Lung (tissue), 12 donors: ENCODE measurements around the gene SPPL2B. TPM values are rescaled to one million over a fixed set of nuclear protein-coding genes. Genes with fewer than 3 reads are reported as not detected.

Experiments used
- ATAC-seq: fragments of 200-7000 bp; cut with Tn5 transposase; one replicate; pipeline ENCODE4 v1.9.1; 2020; ENCODE audit warnings: moderate number of reproducible peaks; ENCODE audit not compliant: insufficient read depth, low FRiP score
- DNase-seq, 3 donors: peaks; one replicate each; pipeline ENCODE4 v3.0.0-alpha.2; 2013 to 2017
- H3K27ac ChIP-seq, 2 donors: one replicate each; pipeline ENCODE4 v1.5.1; 2013; ENCODE audit warnings: mild to moderate bottlenecking in 2 of 2, moderate library complexity in 2 of 2, control low read depth in 1 of 2, inconsistent platforms in 1 of 2, low read depth in 1 of 2, low read length in 1 of 2
- H3K27me3 ChIP-seq, 3 donors: one replicate each; pipeline ENCODE4 v1.5.1; 2013; ENCODE audit warnings: low read length in 2 of 3; ENCODE audit not compliant: control insufficient read depth in 3 of 3, insufficient read depth in 3 of 3
- H3K36me3 ChIP-seq, 4 donors: one replicate each; pipeline ENCODE4 v1.5.1; 2013; ENCODE audit warnings: low read length in 4 of 4, mild to moderate bottlenecking in 1 of 4, moderate library complexity in 1 of 4; ENCODE audit not compliant: control insufficient read depth in 4 of 4, insufficient read depth in 4 of 4
- H3K4me1 ChIP-seq, 5 donors: one replicate each; pipeline ENCODE4 v1.5.1; 2013; ENCODE audit warnings: low read length in 5 of 5, mild to moderate bottlenecking in 2 of 5, moderate library complexity in 1 of 5; ENCODE audit not compliant: control insufficient read depth in 5 of 5, insufficient read depth in 5 of 5
- H3K4me3 ChIP-seq: one replicate; pipeline ENCODE4 v1.5.1; 2013; ENCODE audit warnings: mild to moderate bottlenecking, control low read depth, moderate library complexity
- H3K9ac ChIP-seq, 2 donors: one replicate each; pipeline ENCODE4 v1.5.1; 2013; ENCODE audit warnings: low read length in 2 of 2, control low read depth in 1 of 2; ENCODE audit not compliant: insufficient read depth in 1 of 2
- H3K9me3 ChIP-seq, 4 donors: one replicate each; pipeline ENCODE4 v1.5.1; 2013; ENCODE audit warnings: low read length in 3 of 4, mild to moderate bottlenecking in 1 of 4, moderate library complexity in 1 of 4; ENCODE audit not compliant: control insufficient read depth in 4 of 4, insufficient read depth in 3 of 4
- CTCF ChIP-seq: IDR thresholded peaks from 2 replicates; pipeline ENCODE4 v1.5.1; 2012; ENCODE audit warnings: mild to moderate bottlenecking; ENCODE audit errors: control extremely low read depth, extremely low read depth
- WGBS, 2 donors: extraction: QIAGEN DNeasy Blood & Tissue Kit; methylation state at CpG; one replicate each; pipeline ENCODE4 v1.1.7; 2013; 5-methylcytosine and 5-hydroxymethylcytosine counted together
- polyA plus RNA-seq, 2 donors: library from polyadenylated mRNA; stranded (reverse); fragments of 200-250 nt; gene quantifications; one replicate each; pipeline ENCODE4 v1.2.1, GENCODE V29; 2013
- total RNA-seq, 2 donors: library from RNA; depleted of rRNA in 1 of 2; stranded (reverse); fragments of >200 nt in 1 of 2; gene quantifications; one replicate each; pipeline ENCODE4 v1.2.1, GENCODE V29; 2014 to 2021
- donor health status: control.
- donor health status: control.
- donor health status: Bipolar disorder and iron deficiency.
- donor health status: healthy.
- donor health status: DM: yes; HTN: yes; CAD: no.

Gene SPPL2B
- total and polyA plus RNA-seq, 4 donors, result 34.4 to 86.1 (median 48.8) TPM

DNA sequence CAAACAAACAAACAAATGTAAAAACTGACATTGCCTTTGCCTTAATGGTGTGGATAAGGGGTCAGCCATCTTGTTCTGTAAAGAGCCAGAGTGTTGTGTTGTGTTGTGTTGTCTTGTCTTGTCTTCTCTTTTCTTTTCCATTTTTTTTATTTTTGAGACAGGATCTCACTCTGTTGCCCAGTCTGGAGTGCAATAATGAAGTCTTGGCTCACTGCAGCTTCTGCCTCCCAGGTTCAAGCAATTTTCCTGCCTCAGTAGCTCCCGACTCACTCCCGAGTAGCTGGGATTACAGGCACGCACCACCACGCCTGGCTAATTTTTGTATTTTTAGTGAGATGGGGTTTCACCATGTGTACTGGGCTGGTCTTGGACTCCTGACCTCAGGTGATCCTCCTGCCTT lies 71.1 kb downstream of the SPPL2B start:
- Histone ChIP-seq H3K9me3 (no peaks in the 10 kb centered on the region), H3K9ac (no peak overlapping the region), H3K27me3 (no peaks in the 10 kb centered on the region), H3K4me3 (no peak overlapping the region), H3K4me1 (no peaks in the 10 kb centered on the region), H3K36me3 (no peaks in the 10 kb centered on the region), H3K27ac (no peak overlapping the region)
- TF ChIP-seq CTCF, result no peak
- 97 to 99% methylated on average over 4 of the region's 4 CpGs for WGBS, 2 donors
- no peak for DNase-seq
- ATAC-seq, result no peak

Other genes starting within 250 kb of the SPPL2B start
- gene MOB3A, start 232.4 kb upstream of the SPPL2B start, total RNA-seq, result 10 to 100 TPM; 45.2 to 86.6 TPM
- gene MOB3A, start 232.4 kb upstream of the SPPL2B start, polyA plus RNA-seq, result 10 to 100 TPM; 17.7 to 44.9 TPM
- gene IZUMO4, start 231.8 kb upstream of the SPPL2B start, total RNA-seq, result 1 to 10 TPM; 5.0 to 8.4 TPM
- gene IZUMO4, start 231.8 kb upstream of the SPPL2B start, polyA plus RNA-seq, result 1 to 10 TPM; 6.1 to 9.8 TPM
- 100 to 1,000 TPM in 1 of 2 donors, 10 to 100 TPM in 1; 69.9 to 144 TPM for gene AP3D1, start 177.1 kb upstream of the SPPL2B start, total RNA-seq
- gene AP3D1, start 177.1 kb upstream of the SPPL2B start, polyA plus RNA-seq, result 100 to 1,000 TPM in 1 of 2 donors, 10 to 100 TPM in 1; 55.3 to 101 TPM
- gene DOT1L, start 164.8 kb upstream of the SPPL2B start, total RNA-seq, result 10 to 100 TPM; 20.4 to 46.4 TPM
- gene DOT1L, start 164.8 kb upstream of the SPPL2B start, polyA plus RNA-seq, result 10 to 100 TPM; 13.0 to 19.2 TPM
- 10 to 100 TPM; 64.4 to 64.6 TPM for gene PLEKHJ1, start 92.4 kb upstream of the SPPL2B start, total RNA-seq
- 10 to 100 TPM; 70.1 to 76.4 TPM for gene PLEKHJ1, start 92.4 kb upstream of the SPPL2B start, polyA plus RNA-seq
- gene SF3A2, start 91.9 kb upstream of the SPPL2B start, total RNA-seq, result 100 to 1,000 TPM in 1 of 2 donors, 10 to 100 TPM in 1; 67.5 to 113 TPM
- gene SF3A2, start 91.9 kb upstream of the SPPL2B start, polyA plus RNA-seq, result 10 to 100 TPM; 37.2 to 58.5 TPM
- 1 to 10 TPM; 2.1 to 3.5 TPM for gene AMH, start 79.4 kb upstream of the SPPL2B start, total RNA-seq
- gene AMH, start 79.4 kb upstream of the SPPL2B start, polyA plus RNA-seq, result 1 to 10 TPM in 1 of 2 donors, under 1 TPM in 1; 0.73 to 1.4 TPM
- gene JSRP1, start 72.3 kb upstream of the SPPL2B start, total RNA-seq, result 1 to 10 TPM in 1 of 2 donors, under 1 TPM in 1; 0.61 to 2.3 TPM
- gene JSRP1, start 72.3 kb upstream of the SPPL2B start, polyA plus RNA-seq, result 1 to 10 TPM in 1 of 2 donors, under 1 TPM in 1; 0.69 to 1.1 TPM
- 1 to 10 TPM in 1 of 2 donors, under 1 TPM in 1; 0.31 to 6.7 TPM for gene PEAK3, start 46.5 kb upstream of the SPPL2B start, total RNA-seq
- gene PEAK3, start 46.5 kb upstream of the SPPL2B start, polyA plus RNA-seq, result 1 to 10 TPM in 1 of 2 donors, under 1 TPM in 1; 0.81 to 7.4 TPM
- under 1 TPM in 1 of 2 donors, not detected in 1; 0.21 TPM for gene LINGO3, start 20.5 kb upstream of the SPPL2B start, total RNA-seq
- 1 to 10 TPM in 1 of 2 donors, under 1 TPM in 1; 0.10 to 1.0 TPM for gene LINGO3, start 20.5 kb upstream of the SPPL2B start, polyA plus RNA-seq
- 10 to 100 TPM; 54.9 to 92.1 TPM for gene LSM7, start 98 bp upstream of the SPPL2B start, total RNA-seq
- 100 to 1,000 TPM; 291 to 307 TPM for gene LSM7, start 98 bp upstream of the SPPL2B start, polyA plus RNA-seq
- gene TMPRSS9, start 31.6 kb downstream of the SPPL2B start, total RNA-seq, result under 1 TPM in 1 of 2 donors, not detected in 1; 0.09 TPM
- gene TMPRSS9, start 31.6 kb downstream of the SPPL2B start, polyA plus RNA-seq, result under 1 TPM; 0.05 to 0.37 TPM
- 100 to 1,000 TPM in 1 of 2 donors, 10 to 100 TPM in 1; 27.2 to 103 TPM for gene TIMM13, start 98.9 kb downstream of the SPPL2B start, total RNA-seq
- 100 to 1,000 TPM in 1 of 2 donors, 10 to 100 TPM in 1; 58.5 to 103 TPM for gene TIMM13, start 98.9 kb downstream of the SPPL2B start, polyA plus RNA-seq
- 10 to 100 TPM; 19.1 to 42.9 TPM for gene LMNB2, start 128.3 kb downstream of the SPPL2B start, total RNA-seq
- gene LMNB2, start 128.3 kb downstream of the SPPL2B start, polyA plus RNA-seq, result 10 to 100 TPM; 19.7 to 37.0 TPM
- 10 to 100 TPM; 81.0 to 92.7 TPM for gene GADD45B, start 147.4 kb downstream of the SPPL2B start, total RNA-seq
- 100 to 1,000 TPM in 1 of 2 donors, 10 to 100 TPM in 1; 92.4 to 405 TPM for gene GADD45B, start 147.4 kb downstream of the SPPL2B start, polyA plus RNA-seq